ENCODE measurements around the gene CLEC14A. TPM values are rescaled to one million over a fixed set of nuclear protein-coding genes. Genes with fewer than 3 reads are reported as not detected.
A peak's percentile ranks its signal among the peaks of the same experiment; 100 is the strongest.

Gene CLEC14A
- total and polyA plus RNA-seq, 11 donors, result 20.6 to 61.7 (median 31.3) TPM

DNA sequence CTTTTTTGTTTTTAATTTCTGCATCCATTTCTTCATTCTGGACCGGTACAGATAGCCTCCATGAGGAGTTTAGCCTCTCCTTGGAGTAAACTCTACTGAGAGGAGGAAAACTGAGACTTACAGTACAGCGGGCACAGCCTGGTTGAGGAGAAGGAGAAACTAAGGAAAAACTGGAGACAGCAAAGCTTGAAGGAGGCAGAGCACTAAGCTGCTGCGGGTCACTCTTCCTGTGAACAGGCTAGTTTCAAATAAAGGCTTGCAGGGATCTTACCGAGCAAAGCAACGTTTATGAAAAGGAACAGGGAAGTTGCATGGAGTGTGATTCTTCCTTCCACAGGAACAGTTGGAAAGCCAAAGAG, 48.5 kb downstream of the CLEC14A start:
- H3K36me3 ChIP-seq, result no peaks in the 10 kb centered on the region
- peaks cover 0 to 54% (median 38%) of the 10 kb centered on the region in 9 donors for H3K27me3 ChIP-seq
- H3K4me3 ChIP-seq, result peak overlapping the region in 9 of 12 donors; percentile 34 to 61 (median 55)
- H3K9me3 ChIP-seq, result peaks cover 0 to 11% (median 1%) of the 10 kb centered on the region in 12 donors
- no peak for ATAC-seq
- WGBS, 4 donors, result 24 to 35% (median 26%) methylated on average over 5 of the region's 5 CpGs
- no peak overlapping the region for H3K27ac ChIP-seq
- peaks cover 0 to 30% (median 5%) of the 10 kb centered on the region in 12 donors for H3K4me1 ChIP-seq
- intact Hi-C loops (cut with DNase I), result loop anchor here in 1 of 10 donors (10.0 kb wide), 1 partner anchor 303 kb away; no protein-coding TSS in a partner anchor
- no peak for TF ChIP-seq POLR2A (IDR thresholded peaks at IDR 0.05)
- TF ChIP-seq, protein P1, sequence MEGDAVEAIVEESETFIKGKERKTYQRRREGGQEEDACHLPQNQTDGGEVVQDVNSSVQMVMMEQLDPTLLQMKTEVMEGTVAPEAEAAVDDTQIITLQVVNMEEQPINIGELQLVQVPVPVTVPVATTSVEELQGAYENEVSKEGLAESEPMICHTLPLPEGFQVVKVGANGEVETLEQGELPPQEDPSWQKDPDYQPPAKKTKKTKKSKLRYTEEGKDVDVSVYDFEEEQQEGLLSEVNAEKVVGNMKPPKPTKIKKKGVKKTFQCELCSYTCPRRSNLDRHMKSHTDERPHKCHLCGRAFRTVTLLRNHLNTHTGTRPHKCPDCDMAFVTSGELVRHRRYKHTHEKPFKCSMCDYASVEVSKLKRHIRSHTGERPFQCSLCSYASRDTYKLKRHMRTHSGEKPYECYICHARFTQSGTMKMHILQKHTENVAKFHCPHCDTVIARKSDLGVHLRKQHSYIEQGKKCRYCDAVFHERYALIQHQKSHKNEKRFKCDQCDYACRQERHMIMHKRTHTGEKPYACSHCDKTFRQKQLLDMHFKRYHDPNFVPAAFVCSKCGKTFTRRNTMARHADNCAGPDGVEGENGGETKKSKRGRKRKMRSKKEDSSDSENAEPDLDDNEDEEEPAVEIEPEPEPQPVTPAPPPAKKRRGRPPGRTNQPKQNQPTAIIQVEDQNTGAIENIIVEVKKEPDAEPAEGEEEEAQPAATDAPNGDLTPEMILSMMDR (IDR thresholded peaks at IDR 0.05), result no peak
- no peak for DNase-seq

DNA sequence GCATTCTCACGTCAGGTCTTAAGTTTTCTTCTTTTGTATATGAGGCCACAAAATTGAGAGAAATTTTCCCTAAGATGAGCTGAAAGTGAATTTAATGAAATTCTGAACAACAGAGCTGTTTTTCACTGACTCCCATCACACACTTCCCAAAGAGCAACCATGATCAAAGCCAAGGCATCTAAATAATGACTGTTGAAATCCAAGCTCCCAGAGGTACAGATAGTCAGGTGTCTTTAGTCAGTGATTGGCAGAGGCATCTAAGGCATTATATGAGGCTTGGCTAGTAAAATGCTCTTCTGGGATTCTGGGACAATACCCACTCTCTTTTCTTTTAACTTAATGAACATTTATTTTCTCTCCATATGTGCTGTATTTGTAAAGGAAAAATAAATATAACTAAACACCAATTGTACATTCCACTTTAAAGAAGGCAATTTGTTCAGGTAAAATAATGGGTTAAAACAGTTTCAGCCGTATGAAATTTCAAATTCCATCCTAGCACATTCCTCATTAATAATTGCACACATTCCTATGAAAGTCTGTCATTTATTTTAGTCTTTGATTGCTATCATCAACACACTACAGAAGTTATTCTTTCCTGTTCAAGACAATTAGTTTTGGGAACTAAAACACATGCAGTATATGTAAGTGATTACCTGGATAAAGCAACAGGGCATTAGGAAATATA, 49.1 kb downstream of the CLEC14A start:
- H3K4me3 ChIP-seq, result no peak overlapping the region
- peaks cover 0 to 30% (median 5%) of the 10 kb centered on the region in 12 donors for H3K4me1 ChIP-seq
- H3K27ac ChIP-seq, result no peak overlapping the region
- WGBS, 4 donors, result 54 to 63% (median 60%) methylated on average over 2 of the region's 2 CpGs
- H3K9me3 ChIP-seq, result peaks cover 0 to 11% (median 1%) of the 10 kb centered on the region in 12 donors
- intact Hi-C loops (cut with DNase I), result loop anchor here in 1 of 10 donors (10.0 kb wide), 1 partner anchor 302 kb away; no protein-coding TSS in a partner anchor
- DNase-seq, result no peak
- H3K36me3 ChIP-seq, result no peaks in the 10 kb centered on the region
- H3K27me3 ChIP-seq, result peaks cover 0 to 48% (median 38%) of the 10 kb centered on the region in 9 donors
- TF ChIP-seq POLR2A (IDR thresholded peaks at IDR 0.05), result no peak
- TF ChIP-seq, protein P1 (IDR thresholded peaks at IDR 0.05), result no peak
- no peak for ATAC-seq

DNA sequence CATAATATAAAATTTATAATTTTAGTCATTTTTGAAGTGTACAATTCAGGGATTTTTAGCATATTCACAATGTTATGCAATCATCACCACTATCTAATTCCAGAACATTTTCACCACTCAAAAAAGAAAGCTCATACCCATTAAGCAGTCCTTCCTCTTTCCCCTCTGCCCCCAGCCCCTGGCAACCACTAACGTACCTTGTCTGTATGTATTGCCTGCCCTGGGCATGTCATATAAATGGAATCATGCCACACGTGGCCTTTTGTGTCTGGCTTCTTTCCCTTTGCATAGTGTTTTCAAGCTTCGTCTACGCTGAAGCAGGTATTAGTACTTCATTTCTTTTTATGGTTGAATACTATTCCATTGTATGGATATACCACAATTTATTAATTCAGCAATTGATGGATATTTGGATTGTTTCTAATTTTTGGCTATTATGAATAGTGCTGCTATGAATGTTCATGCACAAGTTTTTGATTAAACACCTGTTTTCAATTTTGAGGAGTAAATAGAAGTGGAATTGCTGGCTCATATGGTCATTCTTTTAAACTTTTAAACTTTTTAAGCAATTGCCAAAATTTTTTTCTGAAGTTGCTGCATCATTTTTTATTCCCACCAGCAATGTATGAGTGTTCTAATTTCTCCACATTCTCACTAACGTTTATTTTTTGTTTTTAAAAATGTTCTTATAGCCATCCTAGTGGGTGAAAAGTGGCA, 49.8 kb downstream of the CLEC14A start:
- WGBS, 4 donors, result 79 to 86% (median 84%) methylated on average over 5 of the region's 5 CpGs
- ATAC-seq (no peak), DNase-seq (no peak)
- H3K4me3 ChIP-seq, result no peak overlapping the region
- TF ChIP-seq POLR2A (IDR thresholded peaks at IDR 0.05), result no peak
- TF ChIP-seq, protein P1 (IDR thresholded peaks at IDR 0.05), result no peak
- no peak overlapping the region for H3K27ac ChIP-seq
- intact Hi-C loops (cut with DNase I), result loop anchor here in 1 of 10 donors (10.0 kb wide), 1 partner anchor 301 kb away; no protein-coding TSS in a partner anchor
- H3K9me3 ChIP-seq, result peaks cover 0 to 11% (median 1%) of the 10 kb centered on the region in 12 donors
- H3K36me3 ChIP-seq, result no peaks in the 10 kb centered on the region
- peaks cover 0 to 30% (median 5%) of the 10 kb centered on the region in 12 donors for H3K4me1 ChIP-seq
- H3K27me3 ChIP-seq, result peaks cover 0 to 41% (median 33%) of the 10 kb centered on the region in 9 donors

Data from heart left ventricle (tissue), 16 donors.